ENCODE results near the gene PDZD8.
"Not testable (repeated sequence)": the region's sequence is repeated elsewhere in the genome, so short reads cannot be mapped to it uniquely, and the experiment has no call there.

PDZD8 gene

DNA sequence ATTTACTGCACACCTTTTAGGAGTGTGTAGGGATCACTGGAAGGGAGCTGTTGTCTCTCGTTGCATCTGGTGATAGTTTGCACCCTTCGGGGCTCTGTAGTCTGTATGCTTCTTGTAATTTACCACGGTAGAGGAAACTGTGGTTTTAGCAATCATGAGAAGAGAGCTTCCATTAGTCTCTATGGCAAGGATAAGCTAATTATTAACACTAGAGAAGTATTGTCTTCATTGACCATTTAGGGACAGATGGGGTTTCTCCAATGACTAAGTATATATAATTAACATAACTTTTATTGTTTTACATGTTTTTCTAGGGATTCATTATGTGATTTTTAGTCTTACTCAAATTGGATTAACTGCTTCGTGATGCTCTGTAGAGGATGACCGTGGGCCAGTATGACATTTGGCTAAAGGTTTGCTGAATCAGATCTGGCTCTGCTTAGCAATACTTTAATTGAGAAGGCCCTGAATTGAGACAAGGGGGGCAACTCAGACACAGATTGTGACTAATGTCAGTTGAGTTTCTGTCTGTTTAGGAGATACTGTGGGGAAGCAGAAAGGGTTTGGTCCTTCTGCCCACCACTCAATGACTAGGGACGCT, 125.6 kb downstream of the PDZD8 start:
- DNase-seq: no peak

DNA sequence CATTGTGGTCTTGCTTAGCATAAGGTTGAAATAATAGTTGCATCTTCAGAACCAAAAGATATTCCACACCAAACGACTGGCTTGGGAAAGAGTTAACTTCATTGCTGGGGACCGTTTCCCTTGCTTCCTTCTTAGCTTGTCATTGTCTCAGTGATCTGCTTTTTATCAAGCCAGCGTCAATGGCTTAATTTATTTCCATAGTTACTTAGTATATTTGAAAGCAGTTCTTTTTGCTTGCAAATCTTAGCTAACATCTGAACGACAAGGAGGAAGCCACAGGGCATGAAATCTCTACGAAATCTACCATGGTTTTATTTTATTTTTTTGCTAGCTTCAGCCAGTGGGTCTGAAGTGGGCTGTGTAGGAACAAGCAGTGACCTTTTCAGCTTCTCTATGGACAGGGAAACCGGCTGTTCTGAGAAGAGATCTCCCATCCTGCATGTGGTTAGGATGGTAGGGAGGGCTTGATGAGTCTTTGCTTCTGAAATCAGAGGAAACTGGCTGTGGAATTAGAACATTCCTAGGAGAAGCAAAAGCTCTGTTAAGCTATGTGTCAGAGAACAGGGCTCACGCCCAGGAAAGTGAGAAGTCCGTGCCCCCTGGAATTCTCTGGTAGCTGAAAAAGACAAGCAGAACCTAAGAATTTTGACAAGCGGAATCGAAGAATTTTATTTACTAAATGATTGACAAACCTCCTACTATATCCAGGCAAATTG, 126.3 kb downstream of the PDZD8 start:
- no peak for DNase-seq

DNA sequence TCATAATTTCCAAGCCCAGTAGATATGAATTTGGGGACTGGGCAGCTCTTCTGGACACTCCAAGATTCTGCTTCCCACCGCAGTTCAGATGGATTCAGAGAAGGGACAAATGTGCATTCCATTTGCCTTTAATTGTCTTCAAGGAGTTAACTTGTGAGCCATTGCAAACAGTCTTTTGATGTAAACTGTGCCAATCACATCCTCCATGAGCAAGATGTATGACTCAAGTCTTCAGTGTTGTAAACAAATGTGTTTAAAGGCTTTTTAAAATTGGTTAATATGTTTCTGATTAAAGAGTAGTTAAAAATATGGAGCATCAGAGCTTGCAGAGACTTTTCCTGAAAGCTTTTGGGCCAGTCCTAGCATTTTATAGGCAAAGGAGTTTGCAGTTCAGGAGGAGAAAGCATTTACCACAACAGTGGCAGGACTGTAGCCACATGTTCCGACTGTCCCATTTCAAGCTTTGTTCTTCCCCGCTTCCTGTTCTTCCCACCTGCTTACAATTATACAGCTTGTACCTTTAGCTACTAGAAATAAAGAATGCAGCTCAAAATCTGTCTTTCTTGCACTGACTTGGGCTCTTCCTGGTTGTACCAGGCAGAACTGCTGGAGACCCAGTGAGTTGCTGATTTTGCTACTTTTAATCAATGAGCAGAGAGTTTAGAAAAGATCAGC, 128.1 kb downstream of the PDZD8 start:
- DNase-seq: no peak

DNA sequence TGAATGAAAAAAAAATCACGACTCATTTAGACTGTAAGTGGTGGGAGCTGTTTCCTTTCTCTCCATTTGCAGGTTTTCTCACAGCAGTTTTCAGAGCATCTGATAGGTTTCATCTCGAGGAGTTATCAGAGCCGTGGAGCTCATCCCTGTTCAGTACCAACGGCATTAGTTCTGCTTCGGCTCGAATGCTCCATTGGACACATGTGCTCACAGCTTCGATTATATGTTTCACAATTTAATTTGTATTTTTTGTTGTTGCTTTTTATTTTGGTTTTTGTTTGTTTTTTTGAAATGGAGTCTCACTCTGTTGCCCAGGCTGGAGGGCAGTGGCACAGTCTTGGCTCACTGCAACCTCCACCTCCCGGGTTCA, 132.8 kb downstream of the PDZD8 start:
- no peak for DNase-seq

DNA sequence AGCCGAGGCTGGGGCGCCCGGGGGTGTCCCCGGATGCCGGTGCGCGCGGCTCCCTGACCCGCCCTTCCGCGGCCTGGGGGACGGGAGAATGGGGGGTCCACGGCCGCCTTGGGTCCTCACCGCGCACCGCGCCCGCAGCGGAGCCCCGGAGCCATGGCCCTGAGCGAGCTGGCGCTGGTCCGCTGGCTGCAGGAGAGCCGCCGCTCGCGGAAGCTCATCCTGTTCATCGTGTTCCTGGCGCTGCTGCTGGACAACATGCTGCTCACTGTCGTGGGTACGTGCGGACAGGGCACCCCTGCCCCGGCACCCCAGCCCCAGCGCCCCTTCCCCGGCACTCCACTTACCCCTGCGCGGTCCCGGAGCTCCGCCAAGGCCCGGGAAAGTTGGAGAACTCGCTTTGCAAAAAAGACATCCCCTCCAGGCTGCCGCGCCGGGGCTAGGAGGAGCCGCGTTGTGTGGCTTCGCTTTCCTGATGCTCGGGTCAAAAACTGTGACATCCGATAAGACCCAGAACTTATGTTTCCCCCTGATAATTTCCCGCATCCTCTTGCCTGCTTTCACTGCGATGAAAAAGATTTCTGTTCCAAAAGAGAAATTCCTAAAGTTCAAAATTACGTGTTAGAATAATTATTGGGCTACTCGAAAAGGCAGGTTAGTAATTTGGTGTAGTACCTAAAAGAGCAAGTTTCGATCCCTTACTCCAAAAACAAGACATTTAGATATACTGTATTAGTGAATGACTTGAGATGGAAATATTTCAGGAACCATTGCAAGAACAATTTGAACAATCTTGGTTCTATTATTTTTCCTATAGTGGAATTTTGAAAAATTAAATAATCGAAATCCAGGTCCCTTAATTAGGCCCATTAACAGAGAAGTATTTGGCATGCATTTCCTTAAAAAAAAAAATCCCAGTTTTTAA, 133.4 kb downstream of the PDZD8 start:
- DNase-seq: no peak

DNA sequence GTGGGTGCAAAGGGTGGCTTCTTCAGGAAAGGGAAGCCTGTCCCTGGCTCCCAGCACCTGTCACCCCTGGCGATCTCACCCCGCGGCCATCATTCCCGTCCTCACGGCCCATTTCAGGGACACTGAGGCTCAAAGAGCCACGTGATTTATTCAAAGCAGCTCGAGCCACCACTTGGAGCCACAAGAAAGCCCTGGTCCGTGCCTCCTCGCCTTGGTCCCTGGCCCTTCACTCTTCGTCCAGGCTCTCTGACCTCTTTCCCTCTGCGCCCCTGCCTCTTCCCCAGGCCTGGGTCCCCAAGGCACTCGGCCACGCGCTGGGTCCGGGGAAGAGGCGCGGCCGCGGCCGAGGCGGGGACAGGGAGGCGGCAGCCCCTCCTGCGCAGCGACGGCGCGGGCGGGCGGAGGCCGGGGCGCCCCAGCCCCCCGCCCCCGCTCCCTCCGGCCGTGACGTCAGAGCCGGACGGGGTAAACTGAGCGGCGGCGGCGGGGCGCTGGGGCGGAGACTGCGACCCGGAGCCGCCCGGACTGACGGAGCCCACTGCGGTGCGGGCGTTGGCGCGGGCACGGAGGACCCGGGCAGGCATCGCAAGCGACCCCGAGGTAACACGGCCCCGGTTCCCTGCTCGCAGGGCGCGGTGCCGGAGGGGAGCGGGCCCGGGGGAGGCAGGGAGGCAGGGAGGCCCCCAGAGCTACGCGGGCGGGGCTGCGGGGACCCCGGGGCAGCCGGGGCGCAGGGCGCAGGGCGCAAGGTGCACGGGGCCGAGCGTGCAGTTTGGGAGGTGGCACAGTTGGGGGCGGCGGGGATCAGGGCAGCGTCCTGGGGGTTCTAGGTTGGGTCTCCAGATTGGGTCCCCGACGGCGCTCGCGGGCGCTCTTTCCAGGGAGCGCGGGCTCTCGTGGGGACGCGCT, 134.4 kb downstream of the PDZD8 start, which contains the start of gene SLC18A2:
TSS of gene SLC18A2 (plus strand) at position 494 of the 909 bp plus-strand sequence. CDS start 580 bp downstream, outside the sequence.
- no peak for DNase-seq

DNA sequence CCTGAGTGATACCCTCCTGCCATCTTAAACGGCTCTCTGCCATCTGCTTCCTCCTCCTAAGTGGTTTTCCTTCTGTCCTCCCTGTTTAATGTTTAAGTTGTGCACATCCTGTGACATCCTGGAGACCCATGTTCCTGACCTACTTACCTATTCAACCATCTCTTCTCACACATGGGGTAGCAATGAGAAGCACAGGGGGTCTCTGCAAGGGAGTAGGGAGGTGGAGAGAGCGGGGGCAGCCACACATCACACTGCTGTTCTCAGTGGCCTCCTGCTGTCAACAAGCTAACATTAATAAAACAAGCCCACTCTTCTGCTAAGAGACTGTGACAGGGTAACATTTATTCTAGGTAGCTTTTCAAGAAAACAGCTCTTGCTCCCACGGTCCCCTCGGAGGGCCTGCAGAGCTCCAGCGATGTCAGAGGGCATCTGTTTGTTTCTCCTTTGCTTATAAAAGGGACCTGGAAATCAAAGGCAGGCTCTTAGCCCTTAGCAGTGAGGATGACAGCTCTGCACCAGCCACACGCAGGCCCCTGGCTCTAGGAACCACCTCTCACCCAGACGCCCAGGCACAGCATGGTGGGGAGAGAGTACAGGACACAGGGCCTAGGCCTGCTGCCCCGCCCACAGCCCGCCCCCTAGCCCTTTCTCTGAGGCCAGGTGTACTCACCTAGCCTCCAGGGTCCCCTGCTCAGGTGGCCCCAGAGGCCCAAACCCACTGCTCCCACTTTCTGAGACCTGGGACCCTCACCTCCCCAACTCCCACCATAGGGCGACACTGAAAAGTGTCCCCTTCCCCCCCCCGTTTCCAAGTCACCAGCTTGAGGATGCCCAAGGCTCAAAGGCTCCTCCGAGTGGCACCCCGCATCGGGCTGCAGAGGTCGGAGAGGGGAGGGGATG, 135.3 kb downstream of the PDZD8 start:
- DNase-seq: no peak

DNA sequence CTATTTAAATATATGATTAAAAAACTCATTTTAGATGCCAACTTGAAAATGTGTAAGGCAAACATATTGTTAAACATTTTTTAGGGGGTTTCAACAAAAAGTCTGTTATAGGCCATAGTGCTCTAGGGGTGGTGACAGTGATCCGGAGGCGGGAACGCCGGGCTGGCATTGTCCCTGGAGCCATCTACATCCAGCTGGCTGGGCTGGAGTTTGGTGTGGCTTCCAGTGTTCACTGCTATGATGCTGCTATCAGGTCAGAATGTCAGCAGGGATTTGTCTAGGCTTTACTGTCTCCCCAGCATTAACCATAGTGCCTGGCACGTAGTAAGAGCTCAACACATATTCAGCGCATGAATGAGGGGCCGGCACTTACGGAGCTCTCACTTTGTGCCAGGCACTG, 136.2 kb downstream of the PDZD8 start:
- no peak for DNase-seq

DNA sequence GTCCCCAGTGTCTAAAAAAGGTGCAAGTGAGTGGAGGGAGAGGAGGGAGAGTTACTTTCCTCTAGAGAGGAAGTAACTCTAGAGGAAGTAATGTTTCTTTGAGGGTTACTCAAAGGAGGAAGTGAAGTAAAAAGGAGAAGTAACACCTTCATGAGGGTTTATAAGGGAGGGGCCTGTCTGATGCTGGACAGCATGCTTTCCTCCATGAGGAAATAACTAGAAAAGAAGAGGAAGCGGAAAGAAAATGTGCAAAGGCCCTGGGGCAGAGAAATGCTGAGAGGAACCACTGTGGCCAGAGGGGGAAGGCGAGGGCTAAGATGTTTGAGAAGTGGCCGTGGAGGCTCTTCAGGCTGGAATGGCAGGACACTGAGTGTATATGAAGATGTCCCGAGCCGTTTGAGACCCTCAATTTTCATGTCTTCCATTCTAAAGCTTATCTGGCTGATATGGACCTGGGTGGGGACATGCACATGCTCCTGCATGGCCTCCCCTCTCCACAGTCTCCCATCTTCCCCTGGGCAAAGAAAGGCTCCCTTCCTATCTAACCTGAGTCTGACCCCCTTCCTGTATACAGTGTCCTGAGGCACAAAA, 137.7 kb downstream of the PDZD8 start:
- DNase-seq: no peak

DNA sequence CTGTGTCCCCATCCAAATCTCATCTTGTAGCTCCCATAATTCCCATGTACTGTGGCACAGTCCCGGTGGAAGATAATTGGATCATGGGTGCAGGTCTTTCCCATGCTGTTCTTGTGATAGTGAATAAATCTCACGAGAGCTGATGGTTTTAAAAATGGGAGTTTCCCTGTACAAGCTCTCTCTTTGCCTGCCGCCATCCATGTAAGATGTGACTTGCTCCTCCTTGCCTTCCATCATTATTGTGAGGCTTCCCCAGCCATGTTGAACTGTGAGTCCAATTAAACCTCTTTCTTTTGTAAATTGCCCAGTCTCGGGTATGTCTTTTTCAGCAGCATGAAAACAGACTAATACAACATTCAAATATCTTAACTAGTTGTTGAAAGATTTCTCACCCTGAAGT, 145.1 kb downstream of the PDZD8 start:
- not testable (repeated sequence) for DNase-seq

DNA sequence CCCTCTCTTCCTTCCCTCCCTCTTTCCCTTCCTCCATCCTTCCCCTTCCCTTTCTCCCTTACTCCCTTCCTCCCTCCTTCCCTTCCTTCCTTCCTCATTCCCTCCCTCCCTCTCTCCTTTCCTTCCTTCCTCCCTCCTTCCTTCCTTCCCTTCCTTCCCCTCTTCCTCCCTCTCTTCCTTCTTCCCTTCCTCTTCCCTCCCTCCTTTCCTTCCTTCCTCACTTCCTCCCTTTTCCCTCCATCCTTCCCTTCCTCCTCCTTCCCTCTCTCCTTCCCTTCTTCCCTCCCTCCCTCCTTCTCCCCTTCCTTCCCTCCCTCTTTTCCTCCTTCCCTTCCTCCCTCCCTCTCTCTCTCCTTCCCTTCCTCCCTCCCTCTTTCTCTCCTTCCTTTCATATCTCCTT, 147.0 kb downstream of the PDZD8 start:
- no peak for DNase-seq
